BE2C (cell line): ENCODE measurements around the gene TRIM60.
"Not testable (repeated sequence)": the region's sequence is repeated elsewhere in the genome, so short reads cannot be mapped to it uniquely, and the experiment has no call there.

Experiments
- DNase-seq: peaks from one replicate; pipeline ENCODE4 v3.0.0-alpha.2; 2020
- H3K27me3 ChIP-seq: fragments of 250-450 bp; sonication (Bioruptor Pico); 2 replicates; pipeline ENCODE4 v1.5.1; 2020; ENCODE audit warnings: mild to moderate bottlenecking
- H3K36me3 ChIP-seq: fragments of 250-450 bp; sonication (Bioruptor Pico); 2 replicates; pipeline ENCODE4 v1.5.1; 2020; ENCODE audit warnings: mild to moderate bottlenecking
- H3K4me1 ChIP-seq: fragments of 250-450 bp; sonication (Bioruptor Pico); 2 replicates; pipeline ENCODE4 v1.5.1; 2020
- H3K4me3 ChIP-seq: 2 replicates; pipeline ENCODE4 v1.5.1; 2011; ENCODE audit warnings: low read depth, low read length
- H3K9me3 ChIP-seq: fragments of 250-450 bp; sonication (Bioruptor Pico); 2 replicates; pipeline ENCODE4 v1.5.1; 2020
- TF ChIP-seq, protein P1 (sequence below): IDR thresholded peaks from 2 replicates; pipeline ENCODE4 v1.5.1; 2012; ENCODE audit warnings: mild to moderate bottlenecking, low read depth, low read length

Gene TRIM60

DNA sequence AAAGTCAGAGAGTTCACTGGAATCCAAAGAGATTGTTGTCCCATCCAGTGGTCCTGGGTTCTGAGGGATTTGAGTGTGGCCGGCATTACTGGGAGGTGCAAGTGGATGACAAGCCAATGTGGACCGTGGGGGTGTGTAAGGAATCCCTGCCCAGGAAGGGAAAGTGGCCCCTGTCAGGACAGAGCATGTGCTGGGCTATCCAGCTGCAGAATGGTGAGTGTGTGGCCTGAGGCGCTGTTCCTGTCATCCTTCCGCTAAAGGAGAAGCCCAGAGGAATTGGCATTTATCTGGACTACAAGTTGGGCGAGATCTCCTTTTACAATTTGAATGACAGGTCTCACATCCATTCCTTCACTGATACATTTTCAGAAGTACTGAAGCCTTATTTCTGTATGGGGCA is 20.4 kb upstream of the TRIM60 start:
- TF ChIP-seq, protein P1, sequence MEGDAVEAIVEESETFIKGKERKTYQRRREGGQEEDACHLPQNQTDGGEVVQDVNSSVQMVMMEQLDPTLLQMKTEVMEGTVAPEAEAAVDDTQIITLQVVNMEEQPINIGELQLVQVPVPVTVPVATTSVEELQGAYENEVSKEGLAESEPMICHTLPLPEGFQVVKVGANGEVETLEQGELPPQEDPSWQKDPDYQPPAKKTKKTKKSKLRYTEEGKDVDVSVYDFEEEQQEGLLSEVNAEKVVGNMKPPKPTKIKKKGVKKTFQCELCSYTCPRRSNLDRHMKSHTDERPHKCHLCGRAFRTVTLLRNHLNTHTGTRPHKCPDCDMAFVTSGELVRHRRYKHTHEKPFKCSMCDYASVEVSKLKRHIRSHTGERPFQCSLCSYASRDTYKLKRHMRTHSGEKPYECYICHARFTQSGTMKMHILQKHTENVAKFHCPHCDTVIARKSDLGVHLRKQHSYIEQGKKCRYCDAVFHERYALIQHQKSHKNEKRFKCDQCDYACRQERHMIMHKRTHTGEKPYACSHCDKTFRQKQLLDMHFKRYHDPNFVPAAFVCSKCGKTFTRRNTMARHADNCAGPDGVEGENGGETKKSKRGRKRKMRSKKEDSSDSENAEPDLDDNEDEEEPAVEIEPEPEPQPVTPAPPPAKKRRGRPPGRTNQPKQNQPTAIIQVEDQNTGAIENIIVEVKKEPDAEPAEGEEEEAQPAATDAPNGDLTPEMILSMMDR: no peak
- H3K27me3 ChIP-seq: peaks cover 5% of the 10 kb centered on the region; the same call in 1 of the 2 replicates
- H3K36me3 ChIP-seq: no peaks in the 10 kb centered on the region
- DNase-seq: no peak
- no peaks in the 10 kb centered on the region for H3K4me1 ChIP-seq
- H3K9me3 ChIP-seq: no peaks in the 10 kb centered on the region
- no peak overlapping the region for H3K4me3 ChIP-seq

GRCh38 chr4:165013691-165014090 is 18.1 kb upstream of the TRIM60 start:
- H3K9me3 ChIP-seq: no peaks in the 10 kb centered on the region
- H3K27me3 ChIP-seq: peaks cover 5% of the 10 kb centered on the region; the same call in 1 of the 2 replicates
- H3K36me3 ChIP-seq: no peaks in the 10 kb centered on the region

DNA sequence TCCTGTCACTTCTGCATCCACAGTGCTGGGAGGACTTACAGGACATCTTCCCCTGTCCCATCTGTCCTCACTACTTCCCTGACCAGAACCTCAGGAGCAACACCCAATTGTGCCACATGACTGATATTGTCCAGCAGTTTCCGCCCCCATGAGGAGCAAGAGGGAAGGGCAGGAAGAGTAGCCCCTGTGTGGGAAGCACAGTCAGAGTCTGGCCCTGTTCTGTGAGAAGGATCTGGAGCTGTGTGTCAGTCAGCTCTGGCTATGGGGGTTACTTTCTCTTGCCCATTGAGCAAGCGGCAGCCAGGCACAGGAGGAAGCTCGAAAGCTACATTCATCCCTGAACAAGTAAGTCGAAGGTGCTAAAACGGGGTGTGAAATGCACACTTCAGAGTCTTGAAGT is 14.8 kb upstream of the TRIM60 start:
- Histone ChIP-seq H3K36me3 (no peaks in the 10 kb centered on the region), H3K27me3 (no peaks in the 10 kb centered on the region), H3K4me1 (no peaks in the 10 kb centered on the region), H3K9me3 (no peaks in the 10 kb centered on the region), H3K4me3 (no peak overlapping the region)
- peak; percentile 21 for DNase-seq
- TF ChIP-seq, protein P1: peak; percentile 30

More at GRCh38 chr4:165013691-165014090, 18.1 kb upstream of the TRIM60 start:
- Histone ChIP-seq H3K4me3 (no peak overlapping the region), H3K4me1 (no peaks in the 10 kb centered on the region)
- no peak for DNase-seq
- TF ChIP-seq, protein P1: no peak

- not testable (repeated sequence) for H3K27me3 ChIP-seq, H3K4me3 ChIP-seq
These were observed 11.8 kb upstream of the TRIM60 start for GRCh38 chr4:165019995-165020394.

GRCh38 chr4:165025782-165026181 is 6.0 kb upstream of the TRIM60 start:
- DNase-seq, H3K36me3 ChIP-seq, H3K4me1 ChIP-seq, H3K27me3 ChIP-seq, H3K9me3 ChIP-seq, H3K4me3 ChIP-seq: not testable (repeated sequence)

More at GRCh38 chr4:165019995-165020394, 11.8 kb upstream of the TRIM60 start:
- H3K9me3 ChIP-seq, H3K4me1 ChIP-seq, H3K36me3 ChIP-seq, DNase-seq: not testable (repeated sequence)

DNA sequence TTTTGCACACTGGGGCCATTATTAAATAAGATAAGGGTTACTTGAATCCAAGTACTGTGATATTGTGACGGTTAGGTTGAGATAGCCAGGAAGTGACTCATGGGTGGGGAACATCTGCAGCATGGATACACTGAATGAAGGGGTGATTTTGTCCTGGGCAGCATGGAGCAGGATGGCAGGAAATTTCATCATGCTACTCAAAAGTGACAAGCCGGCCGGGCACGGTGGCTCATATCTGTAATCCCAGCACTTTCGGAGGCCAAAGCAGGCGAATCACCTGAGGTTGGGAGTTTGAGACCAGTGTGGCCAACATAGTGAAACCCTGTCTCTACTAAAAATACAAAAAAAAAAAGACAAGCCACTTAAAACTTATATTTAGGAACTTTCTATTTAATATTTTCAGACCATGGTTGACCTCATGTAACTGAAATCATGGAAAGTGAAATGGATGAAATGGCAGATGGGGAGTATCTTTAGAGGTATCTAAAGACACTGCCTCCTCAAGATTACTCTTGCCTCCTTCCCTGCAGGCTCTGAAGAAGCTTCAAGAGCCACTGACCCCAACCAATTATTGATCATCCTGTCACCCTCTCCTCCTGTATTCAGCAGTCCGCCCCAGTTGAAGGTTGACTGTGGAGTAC is 3.9 kb upstream of the TRIM60 start:
- Histone ChIP-seq H3K36me3 (no peaks in the 10 kb centered on the region), H3K4me1 (no peaks in the 10 kb centered on the region), H3K9me3 (no peaks in the 10 kb centered on the region), H3K27me3 (no peaks in the 10 kb centered on the region), H3K4me3 (no peak overlapping the region)
- no peak for DNase-seq
- TF ChIP-seq, protein P1: no peak

- Histone ChIP-seq H3K36me3 (no peaks in the 10 kb centered on the region), H3K4me3 (no peak overlapping the region), H3K27me3 (no peaks in the 10 kb centered on the region), H3K4me1 (no peaks in the 10 kb centered on the region), H3K9me3 (no peaks in the 10 kb centered on the region)
- TF ChIP-seq, protein P1: no peak
- DNase-seq: no peak
These were observed 16.4 kb downstream of the TRIM60 start for GRCh38 chr4:165048170-165048569.
